GM21515 (cell line): ENCODE data around the gene ACSS3.

Experiments used
- ATAC-seq: cut with Tn5 transposase; IDR thresholded peaks from one replicate; pipeline ENCODE4 v1.9.1; 2021; ENCODE audit not compliant: unreplicated experiment

The ACSS3 gene

GRCh38 chr12:81288651-81289050, 210.8 kb downstream of the ACSS3 start:
- no peak for ATAC-seq

GRCh38 chr12:81294325-81295190, 216.7 kb downstream of the ACSS3 start:
- no peak for ATAC-seq

- ATAC-seq, result no peak
Measured at GRCh38 chr12:81295251-81295650, 217.4 kb downstream of the ACSS3 start.

- no peak for ATAC-seq
Measured at GRCh38 chr12:81296556-81297305, 218.9 kb downstream of the ACSS3 start.

GRCh38 chr12:81297601-81298000, 219.7 kb downstream of the ACSS3 start:
- ATAC-seq, result no peak

GRCh38 chr12:81300454-81300853, 222.6 kb downstream of the ACSS3 start:
- ATAC-seq, result no peak

GRCh38 chr12:81303935-81304334, 226.1 kb downstream of the ACSS3 start:
- ATAC-seq, result no peak
